Posterior cingulate gyrus (tissue), 11 donors: Measurements from ENCODE around the gene CCDC141.
"Not testable (repeated sequence)": the region's sequence is repeated elsewhere in the genome, so short reads cannot be mapped to it uniquely, and the experiment has no call there.

Experiments
- DNase-seq, 10 donors: peaks; one replicate each; pipeline versions ENCODE4 v3.0.0 to v3.0.0-alpha.2; 2020 to 2021; ENCODE audit warnings: mixed read lengths in 3 of 10
- intact Hi-C: fragments of 100-400 bp; cut with DNase I; formaldehyde crosslinking; loops from one replicate; pipeline ENCODE4 v1.15.1; 2023

CCDC141 gene

DNA sequence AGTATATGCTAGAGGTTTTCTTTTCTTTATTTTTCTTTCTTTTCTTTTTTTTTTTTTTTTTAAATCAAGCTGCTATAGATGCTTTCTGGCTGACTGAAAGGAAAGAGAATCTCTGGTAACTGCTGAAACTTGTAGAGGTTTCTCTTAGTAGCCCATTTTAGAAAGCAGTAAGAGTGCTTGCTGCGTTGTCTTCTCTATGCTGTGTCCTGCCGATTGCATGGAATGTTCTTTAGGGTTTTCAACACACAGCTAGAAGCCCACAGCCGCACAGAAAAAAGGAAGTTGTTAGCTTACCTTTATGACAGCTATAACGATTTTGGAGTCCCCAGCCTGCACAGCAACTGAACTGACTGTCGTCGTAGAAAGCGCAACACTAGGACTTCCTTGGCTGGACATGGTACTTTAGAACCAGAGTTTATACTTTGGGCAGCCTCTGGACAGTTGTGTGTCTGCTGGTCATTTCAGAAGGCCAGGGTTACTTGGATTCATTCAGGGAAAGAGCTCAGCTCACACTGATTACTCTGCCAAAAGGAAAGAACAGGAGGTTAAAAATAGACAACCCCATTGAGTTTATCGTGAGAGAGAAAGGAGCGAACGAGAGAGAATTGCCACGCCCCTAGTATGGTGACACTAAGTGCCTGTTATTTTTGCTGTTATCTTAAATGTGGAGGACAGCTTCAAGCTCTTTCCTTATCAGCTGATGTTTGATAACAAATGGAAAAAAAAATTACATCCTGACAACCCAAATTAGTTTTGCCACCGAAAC lies at the start of gene CCDC141:
CCDC141 (minus strand) TSS at position 592 of the 766 bp plus-strand sequence; CDS start at position 396, 196 bp downstream.
- no peak for DNase-seq
- intact Hi-C loops: no loop called here

- intact Hi-C loops: no loop called here
- DNase-seq: no peak
Observed at GRCh38 chr2:179098080-179098689, 48.2 kb upstream of the CCDC141 start.

DNA sequence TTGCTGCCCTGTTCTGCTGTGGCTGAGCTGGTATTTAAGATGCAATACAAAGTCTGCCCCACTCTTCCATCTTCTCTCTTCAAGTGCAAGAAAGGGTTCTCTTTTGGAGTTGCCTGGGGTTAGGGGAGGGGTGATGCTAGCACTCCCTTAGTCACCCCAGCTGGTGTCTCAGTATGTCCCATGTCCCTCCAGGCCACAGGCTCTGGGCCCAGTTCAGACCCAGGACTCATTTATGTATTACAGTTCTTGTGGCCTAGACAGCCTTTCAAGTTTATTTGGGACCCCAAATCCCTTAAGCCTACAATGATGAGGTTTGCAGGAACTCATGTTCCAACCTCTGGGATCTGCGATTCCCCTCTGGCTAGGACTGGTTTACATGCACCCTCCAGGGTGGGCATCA lies 47.2 kb upstream of the CCDC141 start:
- intact Hi-C loops: no loop called here
- peak in 1 of 10 donors; percentile 55 for DNase-seq

DNA sequence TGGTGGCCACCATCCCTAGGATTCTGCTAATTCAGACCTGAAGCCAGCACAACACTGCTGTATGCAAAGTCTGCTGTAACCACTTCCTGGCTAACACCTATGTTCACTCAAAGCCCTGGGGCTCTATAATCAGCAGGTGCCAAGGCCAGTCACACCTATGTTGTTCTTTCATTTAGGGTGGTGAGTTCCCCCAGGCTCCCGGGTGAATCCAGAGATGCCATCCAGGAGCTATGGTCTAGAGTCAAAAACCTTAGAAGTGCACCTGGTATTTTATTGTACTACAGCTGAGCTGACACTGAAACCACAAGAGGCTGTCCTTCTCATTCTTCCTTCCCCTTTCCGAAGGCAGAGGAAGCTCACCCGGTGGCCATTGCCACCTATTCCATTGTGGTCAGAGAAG lies 46.2 kb upstream of the CCDC141 start:
- intact Hi-C loops: no loop called here
- no peak for DNase-seq

DNA sequence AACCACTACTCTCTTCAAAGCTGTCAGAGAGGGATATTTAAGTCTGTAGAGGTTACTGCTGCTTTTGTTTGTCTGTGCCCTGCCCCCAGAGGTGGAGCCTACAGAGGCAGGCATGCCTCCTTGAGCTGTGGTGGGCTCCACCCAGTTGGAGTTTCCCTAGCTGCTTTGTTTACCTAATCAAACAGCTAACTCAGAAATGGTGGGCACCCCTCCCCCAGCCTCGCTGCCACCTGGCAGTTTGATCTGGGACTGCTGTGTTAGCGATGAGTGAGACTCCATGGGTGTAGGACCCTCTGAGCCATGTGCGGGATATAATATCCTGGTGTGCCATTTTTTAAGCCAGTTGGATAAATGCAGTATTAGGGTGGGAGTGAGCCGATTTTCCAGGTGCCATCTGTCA lies 43.0 kb upstream of the CCDC141 start:
- DNase-seq: peak in 1 of 10 donors; percentile 54
- intact Hi-C loops: not testable (repeated sequence)

DNA sequence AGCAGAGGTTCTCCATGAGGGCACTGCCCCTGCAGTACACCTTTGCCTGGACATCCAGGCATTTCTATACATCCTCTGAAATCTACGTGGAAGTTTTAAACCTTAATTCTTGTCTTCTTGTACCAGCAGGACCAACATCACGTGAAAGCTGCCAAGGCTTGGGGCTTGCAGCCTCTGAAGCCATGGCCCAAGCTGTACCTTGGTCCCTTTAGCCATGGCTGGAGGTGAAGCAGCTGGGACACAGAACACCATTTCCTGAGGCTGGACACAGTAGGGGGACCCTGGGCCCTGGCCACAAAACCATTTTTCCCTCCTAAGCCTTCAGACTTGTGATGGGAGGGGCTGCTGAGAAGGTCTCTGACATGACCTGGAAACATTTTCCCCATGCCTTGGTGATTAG lies 32.8 kb upstream of the CCDC141 start:
- intact Hi-C loops: no loop called here
- no peak for DNase-seq

- intact Hi-C loops: no loop called here
- DNase-seq: no peak
Observed at GRCh38 chr2:179081954-179082353, 32.0 kb upstream of the CCDC141 start.

- no peak for DNase-seq
- intact Hi-C loops: no loop called here
Observed at GRCh38 chr2:179072527-179072926, 22.6 kb upstream of the CCDC141 start.

- no peak for DNase-seq
- intact Hi-C loops: no loop called here
Observed at GRCh38 chr2:179071810-179072355, 21.9 kb upstream of the CCDC141 start.

DNA sequence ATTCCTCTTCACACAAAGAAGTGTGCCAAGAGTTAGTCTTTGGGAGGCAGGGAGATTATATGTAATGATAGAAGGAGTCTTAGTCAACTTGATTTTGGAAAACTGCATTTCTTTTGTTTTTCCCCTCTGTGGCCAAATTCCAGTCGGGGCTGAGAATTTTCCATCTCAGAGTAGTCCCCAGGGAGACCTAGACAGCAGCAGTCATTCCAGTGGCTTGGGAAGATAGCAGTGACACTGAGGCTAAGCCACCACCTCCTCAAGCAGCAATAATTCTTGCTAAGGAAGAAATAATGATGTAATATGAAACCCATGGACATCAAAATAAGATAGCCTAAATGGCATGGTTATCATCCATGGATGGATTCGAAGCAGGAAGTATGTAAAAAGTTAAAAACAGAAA lies 21.0 kb upstream of the CCDC141 start:
- DNase-seq: no peak
- intact Hi-C loops: no loop called here

GRCh38 chr2:179069685-179070084 lies 19.7 kb upstream of the CCDC141 start:
- DNase-seq: no peak
- intact Hi-C loops: no loop called here

- no peak for DNase-seq
- intact Hi-C loops: no loop called here
Observed at GRCh38 chr2:179068991-179069643, 19.2 kb upstream of the CCDC141 start.

GRCh38 chr2:179059026-179059700 lies 9.2 kb upstream of the CCDC141 start:
- no peak for DNase-seq
- intact Hi-C loops: no loop called here

DNA sequence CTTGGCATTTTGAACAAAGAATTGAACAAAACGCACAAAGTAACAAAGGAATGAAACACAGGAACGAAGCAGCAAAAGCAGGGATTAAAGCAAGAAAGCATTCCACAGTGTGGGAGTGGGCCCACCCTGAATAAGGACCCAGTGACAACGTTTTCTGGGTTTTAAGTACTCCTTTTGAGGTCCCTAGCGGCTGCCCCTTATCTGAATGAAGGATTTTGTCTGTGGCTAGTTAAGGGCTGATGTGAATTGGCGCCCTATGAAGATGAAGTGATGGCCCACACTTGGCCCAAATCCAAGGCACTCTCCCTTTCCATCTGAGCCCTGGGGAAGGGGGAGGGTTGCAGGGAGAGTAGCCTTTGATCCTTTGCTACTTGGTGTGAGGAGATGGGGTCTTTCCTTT lies 7.8 kb upstream of the CCDC141 start:
- no peak for DNase-seq
- intact Hi-C loops: no loop called here

GRCh38 chr2:179053568-179053967 lies 3.6 kb upstream of the CCDC141 start:
- intact Hi-C loops, DNase-seq: not testable (repeated sequence)

- no peak for DNase-seq
- intact Hi-C loops: no loop called here
Observed at GRCh38 chr2:179051250-179051649, 1.3 kb upstream of the CCDC141 start.

DNA sequence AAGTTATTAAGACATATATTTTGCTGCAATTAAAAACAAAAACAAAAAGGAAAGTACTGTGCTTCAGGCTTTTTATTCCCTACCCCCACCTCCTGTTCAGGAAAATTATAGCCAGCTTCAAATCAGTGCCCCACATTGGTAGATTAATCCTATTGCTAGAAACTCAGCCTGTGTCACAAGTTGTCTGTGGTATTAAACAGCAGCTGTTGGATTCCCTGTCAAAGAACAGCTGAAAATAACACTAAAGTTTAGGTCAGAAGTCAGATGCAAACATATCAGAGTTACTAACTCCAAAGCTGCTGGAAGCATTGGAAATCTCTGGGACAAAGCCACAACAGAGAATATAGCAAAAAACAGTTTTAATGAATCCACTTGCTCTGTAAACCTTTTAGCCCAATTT lies 818 bp upstream of the CCDC141 start:
- no peak for DNase-seq
- intact Hi-C loops: no loop called here

DNA sequence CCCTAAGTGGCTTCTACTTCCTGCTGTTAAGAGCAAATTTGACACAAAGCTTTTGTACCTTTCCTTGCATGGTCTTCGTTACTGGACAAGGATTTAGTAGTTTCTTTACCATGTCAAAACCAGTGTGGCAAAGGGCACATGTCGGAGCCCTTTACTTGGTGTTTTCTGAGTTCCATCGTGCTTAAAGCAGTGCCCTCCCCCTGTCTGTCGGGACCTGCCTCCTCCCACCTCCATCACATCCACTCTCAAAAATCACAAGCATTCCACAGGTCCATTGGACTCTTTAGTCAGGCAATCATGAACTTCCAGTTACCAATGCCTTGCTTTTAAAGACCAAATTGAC lies 763 bp downstream of the CCDC141 start:
- intact Hi-C loops: no loop called here
- no peak for DNase-seq

GRCh38 chr2:179048099-179048498 lies 1.8 kb downstream of the CCDC141 start:
- DNase-seq: no peak
- intact Hi-C loops: no loop called here

- not testable (repeated sequence) for DNase-seq
Observed at GRCh38 chr2:179045602-179046001, 4.3 kb downstream of the CCDC141 start.

GRCh38 chr2:179044500-179044899 lies 5.4 kb downstream of the CCDC141 start:
- intact Hi-C loops: no loop called here
- DNase-seq: no peak

More at GRCh38 chr2:179045602-179046001, 4.3 kb downstream of the CCDC141 start:
- intact Hi-C loops: not testable (repeated sequence)
